Trophoblast cell (in vitro differentiated cells and primary cell): Measurements from ENCODE around the gene RYR1.
"Not testable (repeated sequence)": the region's sequence is repeated elsewhere in the genome, so short reads cannot be mapped to it uniquely, and the experiment has no call there.

Source experiments
- DNase-seq, 2 donors: peaks; one replicate each; pipeline ENCODE4 v3.0.0-alpha.2; 2016
- H2AFZ ChIP-seq: 2 replicates; pipeline ENCODE4 v1.6.1; 2013; ENCODE audit warnings: low read length, moderate library complexity, mild to moderate bottlenecking; ENCODE audit not compliant: insufficient read depth, poor library complexity
- H2AK5ac ChIP-seq: 2 replicates; pipeline ENCODE4 v1.6.1; 2013; ENCODE audit warnings: mild to moderate bottlenecking, low read length
- H2BK120ac ChIP-seq: 2 replicates; pipeline ENCODE4 v1.6.1; 2013; ENCODE audit warnings: low read length, mild to moderate bottlenecking, moderate library complexity; ENCODE audit not compliant: insufficient read depth, poor library complexity
- H2BK12ac ChIP-seq: 2 replicates; pipeline ENCODE4 v1.6.1; 2013; ENCODE audit warnings: mild to moderate bottlenecking, low read length, moderate library complexity
- H2BK5ac ChIP-seq: 2 replicates; pipeline ENCODE4 v1.6.1; 2013; ENCODE audit warnings: low read length, low read depth, moderate library complexity, mild to moderate bottlenecking; ENCODE audit not compliant: poor library complexity
- H3K14ac ChIP-seq: 2 replicates; pipeline ENCODE4 v1.6.1; 2013; ENCODE audit warnings: mild to moderate bottlenecking, low read length
- H3K18ac ChIP-seq: 2 replicates; pipeline ENCODE4 v1.6.1; 2013; ENCODE audit warnings: mild to moderate bottlenecking, low read length
- H3K23ac ChIP-seq: 2 replicates; pipeline ENCODE4 v1.6.1; 2013; ENCODE audit warnings: low read length
- H3K27ac ChIP-seq: 2 replicates; pipeline ENCODE4 v1.5.1; 2013; ENCODE audit warnings: low read depth, mild to moderate bottlenecking, inconsistent platforms, low read length, moderate library complexity
- H3K27me3 ChIP-seq: 2 replicates; pipeline ENCODE4 v1.6.1; 2013; ENCODE audit warnings: inconsistent platforms, mild to moderate bottlenecking, low read length, moderate library complexity; ENCODE audit not compliant: insufficient read depth
- H3K36me3 ChIP-seq, 2 experiments: 1 replicate in 1 of 2; 2 replicates in 1 of 2; pipeline ENCODE4 v1.6.1; 2013; ENCODE audit warnings: low read length in 2 of 2, mild to moderate bottlenecking in 2 of 2, moderate library complexity in 1 of 2; ENCODE audit not compliant: insufficient read depth in 2 of 2, control insufficient read depth in 1 of 2
- H3K4ac ChIP-seq: 2 replicates; pipeline ENCODE4 v1.6.1; 2013; ENCODE audit warnings: low read depth, mild to moderate bottlenecking, low read length, moderate library complexity
- H3K4me1 ChIP-seq, 2 experiments: 1 replicate in 1 of 2; 2 replicates in 1 of 2; pipeline ENCODE4 v1.6.1; 2013; ENCODE audit warnings: low read length in 2 of 2, mild to moderate bottlenecking in 2 of 2, moderate library complexity in 1 of 2; ENCODE audit not compliant: insufficient read depth in 2 of 2, control insufficient read depth in 1 of 2
- H3K4me2 ChIP-seq: 2 replicates; pipeline ENCODE4 v1.6.1; 2013; ENCODE audit warnings: inconsistent platforms, mild to moderate bottlenecking, low read length, moderate library complexity
- H3K4me3 ChIP-seq: 2 replicates; pipeline ENCODE4 v1.5.1; 2013; ENCODE audit warnings: mild to moderate bottlenecking, low read depth, low read length, inconsistent platforms
- H3K79me1 ChIP-seq: one replicate; pipeline ENCODE4 v1.6.1; 2013; ENCODE audit warnings: low read length
- H3K79me2 ChIP-seq: 2 replicates; pipeline ENCODE4 v1.6.1; 2013; ENCODE audit warnings: low read length, mild to moderate bottlenecking; ENCODE audit not compliant: control insufficient read depth, insufficient read depth, poor library complexity
- H3K9ac ChIP-seq: 2 replicates; pipeline ENCODE4 v1.6.1; 2013; ENCODE audit warnings: mild to moderate bottlenecking, low read length
- H3K9me3 ChIP-seq: 2 replicates; pipeline ENCODE4 v1.6.1; 2013; ENCODE audit warnings: low read depth, mild to moderate bottlenecking, control low read depth, inconsistent platforms, low read length; ENCODE audit not compliant: insufficient read depth
- H4K12ac ChIP-seq: 2 replicates; pipeline ENCODE4 v1.6.1; 2013; ENCODE audit warnings: low read depth, mild to moderate bottlenecking, low read length, moderate library complexity
- H4K8ac ChIP-seq: 2 replicates; pipeline ENCODE4 v1.6.1; 2013; ENCODE audit warnings: low read depth, mild to moderate bottlenecking, low read length, moderate library complexity
- H4K91ac ChIP-seq: one replicate; pipeline ENCODE4 v1.6.1; 2013; ENCODE audit warnings: low read depth, mild to moderate bottlenecking, low read length, moderate library complexity
- WGBS: extraction: QIAGEN DNeasy Blood & Tissue Kit; methylation state at CpG from one replicate; pipeline ENCODE4 v1.1.7; 2013; ENCODE audit warnings: missing lambda C conversion rate; ENCODE audit not compliant: insufficient read length, insufficient coverage; ENCODE audit errors: extremely low coverage; 5-methylcytosine and 5-hydroxymethylcytosine counted together

RYR1 gene

DNA sequence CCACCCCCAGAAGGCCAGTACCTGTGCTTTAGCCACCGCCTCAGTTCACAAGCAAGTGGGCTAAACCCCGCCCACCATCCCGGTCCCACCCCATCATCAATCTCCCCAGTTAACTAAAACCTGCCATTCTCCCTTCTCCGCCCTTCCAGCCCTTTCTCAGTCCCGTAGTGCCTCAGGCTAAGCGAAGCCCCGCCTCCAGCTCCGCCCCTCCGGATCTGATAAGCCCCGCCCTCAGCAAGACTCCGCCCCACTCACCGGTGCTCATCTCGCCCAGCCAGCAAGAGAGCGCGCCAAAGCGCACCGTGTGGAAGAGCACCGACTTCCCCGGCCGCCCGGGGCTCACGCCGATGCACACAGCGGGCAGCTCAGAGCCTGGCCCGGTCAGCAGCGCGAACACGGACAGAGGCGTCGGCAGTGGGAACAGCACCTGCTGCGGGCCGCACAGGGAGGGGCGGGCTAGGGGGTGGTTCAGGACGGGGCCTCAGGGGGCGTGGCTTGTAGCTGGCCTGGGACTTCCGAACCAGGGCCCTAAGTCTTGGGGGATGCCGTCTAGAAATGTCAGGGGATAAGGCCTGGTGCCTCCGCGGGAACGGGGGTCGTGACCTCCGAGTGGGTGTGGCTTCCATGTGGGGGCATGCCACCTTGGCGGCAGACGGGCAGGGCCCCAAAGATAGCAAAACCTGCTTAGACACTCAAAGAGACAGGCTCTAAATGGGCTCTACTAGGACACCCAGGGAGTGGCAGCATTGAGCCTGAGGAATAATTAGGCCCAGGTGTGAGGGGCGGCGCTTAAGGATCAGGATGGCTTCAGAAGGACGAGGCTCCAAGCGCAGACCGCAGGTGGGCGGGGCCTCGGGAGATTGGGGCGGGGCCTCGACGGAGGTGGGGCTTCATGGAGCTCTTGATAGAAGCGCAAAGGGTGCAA is 162.8 kb downstream of the RYR1 start:
- Histone ChIP-seq H3K27me3 (no peaks in the 10 kb centered on the region), H3K18ac (no peak overlapping the region), H2BK120ac (no peak overlapping the region), H3K79me1 (no peaks in the 10 kb centered on the region), H3K23ac (no peak overlapping the region), H2BK5ac (no peak overlapping the region), H3K4me1 (peaks cover 4 to 7% of the 10 kb centered on the region in 2 experiments), H3K4me3 (no peak overlapping the region), H4K8ac (no peak overlapping the region), H4K91ac (no peak overlapping the region), H3K9me3 (peaks cover 3% of the 10 kb centered on the region), H2BK12ac (no peak overlapping the region), H3K4me2 (peak overlapping the region; percentile 48), H2AFZ (no peak overlapping the region), H4K12ac (no peak overlapping the region), H3K4ac (no peak overlapping the region), H3K9ac (no peak overlapping the region), H3K14ac (no peak overlapping the region), H3K27ac (no peak overlapping the region), H2AK5ac (no peak overlapping the region), H3K79me2 (no peaks in the 10 kb centered on the region), H3K36me3 (no peaks in the 10 kb centered on the region)
- WGBS, result no CpG with 5 or more reads among the region's 55 CpGs
- peak; percentile 4 to 32 for DNase-seq

DNA sequence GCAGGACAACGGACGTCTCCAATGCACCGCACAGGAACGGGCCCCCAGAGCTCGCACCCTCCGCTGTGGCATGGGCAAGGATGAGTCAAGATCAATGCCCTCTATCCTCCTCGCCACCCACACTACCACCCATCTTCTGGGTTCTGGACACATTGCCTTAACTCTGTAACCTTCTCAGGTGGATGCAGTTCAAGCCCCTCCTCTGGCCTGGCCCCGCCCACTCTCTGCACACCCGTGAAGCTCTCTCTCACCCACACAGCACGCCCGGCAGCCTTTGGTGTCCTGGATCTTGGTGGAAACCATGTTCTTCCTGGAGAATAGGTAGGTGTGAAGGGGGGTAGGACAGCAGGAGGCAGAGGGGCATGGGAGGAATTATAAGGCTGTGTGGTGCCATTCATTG is 163.6 kb downstream of the RYR1 start:
- Histone ChIP-seq H3K4ac (no peak overlapping the region), H3K9me3 (peaks cover 4% of the 10 kb centered on the region), H3K27ac (no peak overlapping the region), H3K79me2 (no peaks in the 10 kb centered on the region), H2BK120ac (no peak overlapping the region), H3K4me1 (peaks cover 4 to 7% of the 10 kb centered on the region in 2 experiments), H2AFZ (no peak overlapping the region), H4K91ac (no peak overlapping the region), H3K36me3 (no peaks in the 10 kb centered on the region), H3K18ac (no peak overlapping the region), H3K9ac (no peak overlapping the region), H3K79me1 (no peaks in the 10 kb centered on the region), H4K12ac (no peak overlapping the region), H2BK12ac (no peak overlapping the region), H3K4me3 (no peak overlapping the region), H3K4me2 (no peak overlapping the region), H2AK5ac (no peak overlapping the region), H3K23ac (no peak overlapping the region), H3K27me3 (no peaks in the 10 kb centered on the region), H4K8ac (no peak overlapping the region), H2BK5ac (no peak overlapping the region), H3K14ac (no peak overlapping the region)
- no CpG with 5 or more reads among the region's 11 CpGs for WGBS
- DNase-seq, result no peak

DNA sequence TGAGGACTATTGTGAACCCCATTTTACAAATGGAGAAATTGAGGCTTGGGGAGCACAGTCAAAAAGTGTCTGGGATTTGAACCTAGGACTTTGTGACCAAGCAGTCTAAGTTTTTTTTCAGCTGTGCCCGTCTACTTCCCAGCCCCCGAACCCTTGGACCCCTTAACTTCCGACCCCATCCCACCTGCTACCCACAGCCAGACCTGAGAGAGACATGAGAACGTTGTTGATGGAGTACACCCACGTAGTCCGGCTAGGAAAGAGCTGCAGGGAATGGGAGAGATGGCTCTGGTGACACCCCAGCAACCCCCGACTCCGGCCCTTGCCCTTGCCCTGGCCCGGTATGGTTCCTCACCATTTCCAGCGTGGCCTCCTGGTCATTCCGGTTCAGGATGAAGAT is 166.2 kb downstream of the RYR1 start:
- H3K79me1 ChIP-seq, result no peaks in the 10 kb centered on the region
- H4K91ac ChIP-seq, result no peak overlapping the region
- H2BK5ac ChIP-seq, result no peak overlapping the region
- no peaks in the 10 kb centered on the region for H3K36me3 ChIP-seq
- no peak overlapping the region for H3K14ac ChIP-seq
- no peak overlapping the region for H3K9ac ChIP-seq
- no peaks in the 10 kb centered on the region for H3K79me2 ChIP-seq
- no peak overlapping the region for H3K27ac ChIP-seq
- no peak overlapping the region for H2AK5ac ChIP-seq
- H2BK120ac ChIP-seq, result no peak overlapping the region
- no peak for DNase-seq
- H3K4me1 ChIP-seq, result peaks cover 4 to 7% of the 10 kb centered on the region in 2 experiments
- H3K4me2 ChIP-seq, result no peak overlapping the region
- no peak overlapping the region for H3K18ac ChIP-seq
- no peaks in the 10 kb centered on the region for H3K27me3 ChIP-seq
- H4K8ac ChIP-seq, result no peak overlapping the region
- H3K4ac ChIP-seq, result no peak overlapping the region
- H2BK12ac ChIP-seq, result no peak overlapping the region
- WGBS, result no CpG with 5 or more reads among the region's 11 CpGs
- peaks cover 4% of the 10 kb centered on the region for H3K9me3 ChIP-seq
- H2AFZ ChIP-seq, result no peak overlapping the region
- no peak overlapping the region for H4K12ac ChIP-seq
- H3K23ac ChIP-seq, result no peak overlapping the region
- no peak overlapping the region for H3K4me3 ChIP-seq

DNA sequence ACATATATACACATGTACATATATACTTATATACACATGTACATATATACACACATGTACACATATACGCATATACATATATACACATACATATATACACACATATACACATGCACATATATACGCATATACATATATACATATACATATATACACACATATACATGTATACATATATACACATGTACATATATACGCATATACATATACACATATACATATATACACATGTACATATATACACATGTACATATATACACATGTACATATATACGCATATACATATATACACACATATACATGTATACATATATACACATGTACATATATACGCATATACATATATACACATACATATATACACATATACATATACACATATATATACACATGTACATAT is 169.4 kb downstream of the RYR1 start:
- not testable (repeated sequence) for H4K91ac ChIP-seq

More for the DNA sequence above, 169.4 kb downstream of the RYR1 start:
- WGBS, result no CpG with 5 or more reads among the region's 5 CpGs
- H2BK5ac ChIP-seq, H3K23ac ChIP-seq, H3K4me1 ChIP-seq, H2AK5ac ChIP-seq, H3K14ac ChIP-seq, H3K27ac ChIP-seq, H4K12ac ChIP-seq, H3K4ac ChIP-seq, H2BK120ac ChIP-seq, DNase-seq, H2AFZ ChIP-seq, H3K9ac ChIP-seq, H3K36me3 ChIP-seq, H3K79me2 ChIP-seq, H3K79me1 ChIP-seq, H3K4me2 ChIP-seq, H3K9me3 ChIP-seq, H3K18ac ChIP-seq, H4K8ac ChIP-seq, H3K27me3 ChIP-seq, H2BK12ac ChIP-seq, H3K4me3 ChIP-seq: not testable (repeated sequence)
